ENCODE measurements around the gene PSMD13.
A peak's percentile ranks its signal among the peaks of the same experiment; 100 is the strongest.

The PSMD13 gene

DNA sequence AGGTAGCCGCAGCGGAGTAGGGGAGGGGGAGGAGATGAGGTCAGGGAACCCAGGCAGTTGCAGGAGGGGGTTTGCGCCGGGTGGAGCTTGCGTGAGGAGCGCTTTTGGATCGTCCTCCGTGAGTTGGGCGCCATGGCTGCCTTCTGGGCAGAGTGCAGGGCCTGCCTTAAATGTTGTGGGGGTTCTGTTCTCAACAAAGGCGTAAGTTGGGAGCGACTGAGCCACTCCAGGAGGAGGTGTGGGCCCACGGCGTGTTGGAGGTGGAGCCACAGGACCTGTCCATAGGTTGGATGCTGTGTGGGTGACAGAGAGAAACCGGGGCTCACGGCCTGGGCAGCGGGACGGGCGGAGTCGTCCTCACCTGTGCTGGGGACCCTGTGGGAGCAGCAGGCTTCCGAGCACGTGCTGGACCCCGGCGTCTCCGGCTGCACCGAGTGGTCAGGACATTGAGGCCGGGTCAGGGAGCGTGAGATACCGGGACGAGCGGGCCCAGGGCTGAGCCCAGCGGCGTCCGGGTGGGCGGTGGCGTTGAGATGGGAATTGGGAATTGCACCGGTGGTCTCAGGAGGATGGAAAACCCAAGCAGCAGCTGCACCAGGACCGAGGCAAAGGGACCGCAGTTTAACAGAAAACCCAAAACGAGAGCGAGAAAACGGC, 51.2 kb downstream of the PSMD13 start:
- H3K4me3 ChIP-seq (replicated peaks; ENCODE audit: low read depth, low read length), result peak overlapping the region; percentile 48
- TF ChIP-seq, protein P1, sequence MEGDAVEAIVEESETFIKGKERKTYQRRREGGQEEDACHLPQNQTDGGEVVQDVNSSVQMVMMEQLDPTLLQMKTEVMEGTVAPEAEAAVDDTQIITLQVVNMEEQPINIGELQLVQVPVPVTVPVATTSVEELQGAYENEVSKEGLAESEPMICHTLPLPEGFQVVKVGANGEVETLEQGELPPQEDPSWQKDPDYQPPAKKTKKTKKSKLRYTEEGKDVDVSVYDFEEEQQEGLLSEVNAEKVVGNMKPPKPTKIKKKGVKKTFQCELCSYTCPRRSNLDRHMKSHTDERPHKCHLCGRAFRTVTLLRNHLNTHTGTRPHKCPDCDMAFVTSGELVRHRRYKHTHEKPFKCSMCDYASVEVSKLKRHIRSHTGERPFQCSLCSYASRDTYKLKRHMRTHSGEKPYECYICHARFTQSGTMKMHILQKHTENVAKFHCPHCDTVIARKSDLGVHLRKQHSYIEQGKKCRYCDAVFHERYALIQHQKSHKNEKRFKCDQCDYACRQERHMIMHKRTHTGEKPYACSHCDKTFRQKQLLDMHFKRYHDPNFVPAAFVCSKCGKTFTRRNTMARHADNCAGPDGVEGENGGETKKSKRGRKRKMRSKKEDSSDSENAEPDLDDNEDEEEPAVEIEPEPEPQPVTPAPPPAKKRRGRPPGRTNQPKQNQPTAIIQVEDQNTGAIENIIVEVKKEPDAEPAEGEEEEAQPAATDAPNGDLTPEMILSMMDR (IDR thresholded peaks at IDR 0.05; ENCODE audit: low read depth, low read length, missing control alignments), result no peak
- DNase-seq (ENCODE audit: extremely low read depth, low read depth), result no peak

DNA sequence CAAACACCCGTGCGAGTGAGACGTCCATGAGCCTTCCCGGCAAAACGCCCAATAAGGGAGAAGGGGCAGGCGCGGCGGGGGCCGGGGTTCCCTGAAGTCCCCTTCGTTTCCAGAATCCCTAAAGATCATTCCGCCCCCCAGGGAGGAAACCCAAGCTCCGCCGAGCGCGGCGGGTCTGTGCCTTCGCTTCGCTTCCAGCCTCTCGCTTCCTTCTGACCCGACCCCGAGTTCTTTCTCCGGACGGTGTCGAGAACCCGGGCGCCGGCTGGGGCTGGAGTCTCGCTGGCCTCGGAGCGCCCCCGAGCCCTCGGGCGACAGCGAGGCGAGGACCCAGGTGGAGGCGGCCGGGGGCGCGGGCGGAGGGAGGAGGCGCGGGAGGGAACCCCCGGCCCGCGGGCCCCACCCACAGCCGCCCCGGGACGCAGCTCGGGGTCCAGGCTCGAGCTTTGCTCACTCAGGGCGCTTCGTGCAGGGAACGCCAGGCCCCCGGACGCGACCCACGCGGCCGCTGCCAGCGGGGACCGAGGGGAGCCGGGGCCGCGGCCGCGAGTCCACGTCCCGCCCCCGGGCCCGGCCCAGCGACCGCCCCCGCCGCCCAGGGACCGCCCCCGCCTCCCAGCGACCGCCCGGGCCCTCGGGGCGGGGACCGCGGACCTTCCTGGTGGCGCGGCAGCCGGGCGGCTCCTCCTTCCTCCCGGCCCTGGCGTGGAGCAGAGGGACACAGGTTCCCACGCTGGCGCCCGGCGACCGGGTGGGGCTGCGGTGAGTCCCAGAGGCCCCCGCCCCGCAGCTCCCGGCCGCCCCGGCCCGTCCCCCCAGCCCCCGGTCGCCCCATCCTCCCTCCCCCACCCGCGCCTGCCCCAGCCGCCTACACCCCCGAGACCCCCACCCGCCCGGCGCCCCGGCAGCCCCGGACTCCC, 52.0 kb downstream of the PSMD13 start, which contains the start of gene PGGHG:
Gene PGGHG, plus strand, starts transcription at position 649 of the 920 bp plus-strand sequence. CDS start 691 bp downstream, outside the sequence.
- peak within 1 kb of the TSS; percentile 48 for H3K4me3 ChIP-seq (replicated peaks; ENCODE audit: low read depth, low read length)
- TF ChIP-seq, protein P1 (IDR thresholded peaks at IDR 0.05; ENCODE audit: low read depth, low read length, missing control alignments), result no peak
- no peak for DNase-seq (ENCODE audit: extremely low read depth, low read depth)

DNA sequence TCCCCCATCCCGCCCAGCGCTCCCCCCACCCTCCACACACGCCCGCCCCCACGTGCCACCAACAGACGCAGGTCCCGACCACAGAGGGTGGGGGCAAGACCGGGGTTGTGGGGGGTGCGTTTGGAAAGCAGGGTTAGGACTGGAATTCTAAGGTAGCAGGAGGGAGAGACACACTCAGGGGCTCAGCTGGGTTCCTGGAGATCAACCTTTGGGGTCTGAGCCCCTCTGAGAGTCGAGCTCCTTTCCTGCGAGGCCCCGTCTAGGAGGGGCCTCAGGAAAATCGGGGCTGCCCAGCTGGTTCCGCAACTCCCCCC, 52.6 kb downstream of the PSMD13 start:
- TF ChIP-seq, protein P1 (IDR thresholded peaks at IDR 0.05; ENCODE audit: low read depth, low read length, missing control alignments), result no peak
- H3K4me3 ChIP-seq (replicated peaks; ENCODE audit: low read depth, low read length), result peak overlapping the region; percentile 48
- no peak for DNase-seq (ENCODE audit: extremely low read depth, low read depth)

DNA sequence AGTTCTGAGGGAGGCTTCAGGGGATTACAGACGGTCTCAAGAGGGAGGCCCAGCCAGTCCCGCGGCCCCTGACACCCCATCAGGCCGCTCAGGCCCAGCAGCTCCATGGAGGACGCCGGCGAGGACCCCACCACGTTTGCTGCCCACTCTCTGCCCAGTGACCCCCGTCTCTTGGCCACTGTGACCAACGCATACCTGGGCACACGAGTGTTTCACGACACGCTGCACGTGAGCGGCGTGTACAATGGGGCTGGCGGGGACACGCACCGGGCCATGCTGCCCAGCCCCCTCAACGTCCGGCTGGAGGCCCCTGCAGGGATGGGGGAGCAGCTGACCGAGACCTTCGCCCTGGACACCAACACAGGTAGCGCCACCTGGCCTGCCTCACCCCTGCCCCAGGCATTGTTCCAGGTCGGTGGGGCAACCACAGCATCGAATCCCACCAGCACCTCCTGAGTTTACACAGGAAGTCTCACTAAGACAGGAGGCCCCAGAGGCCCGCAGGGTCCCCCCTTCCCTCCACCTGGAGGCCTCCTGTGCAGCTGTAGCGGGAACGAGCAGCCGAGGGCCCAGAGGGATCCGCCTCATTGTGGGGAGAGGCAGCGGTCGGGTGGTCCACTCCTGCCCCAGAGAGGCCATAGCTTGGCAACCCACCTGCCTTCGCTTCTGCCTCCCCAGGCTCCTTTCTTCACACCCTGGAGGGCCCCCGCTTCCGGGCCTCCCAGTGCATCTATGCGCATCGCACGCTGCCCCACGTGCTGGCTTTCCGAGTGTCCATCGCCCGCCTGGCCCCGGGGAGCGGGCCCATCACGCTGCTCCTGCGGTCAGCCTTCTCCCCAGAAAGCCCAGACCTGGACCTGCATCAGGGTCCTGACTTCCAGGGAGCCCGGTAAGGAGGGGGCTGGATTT, 53.2 kb downstream of the PSMD13 start:
- H3K4me3 ChIP-seq (replicated peaks; ENCODE audit: low read depth, low read length), result peak overlapping the region; percentile 48
- TF ChIP-seq, protein P1 (IDR thresholded peaks at IDR 0.05; ENCODE audit: low read depth, low read length, missing control alignments), result no peak
- DNase-seq (ENCODE audit: extremely low read depth, low read depth), result no peak

DNA sequence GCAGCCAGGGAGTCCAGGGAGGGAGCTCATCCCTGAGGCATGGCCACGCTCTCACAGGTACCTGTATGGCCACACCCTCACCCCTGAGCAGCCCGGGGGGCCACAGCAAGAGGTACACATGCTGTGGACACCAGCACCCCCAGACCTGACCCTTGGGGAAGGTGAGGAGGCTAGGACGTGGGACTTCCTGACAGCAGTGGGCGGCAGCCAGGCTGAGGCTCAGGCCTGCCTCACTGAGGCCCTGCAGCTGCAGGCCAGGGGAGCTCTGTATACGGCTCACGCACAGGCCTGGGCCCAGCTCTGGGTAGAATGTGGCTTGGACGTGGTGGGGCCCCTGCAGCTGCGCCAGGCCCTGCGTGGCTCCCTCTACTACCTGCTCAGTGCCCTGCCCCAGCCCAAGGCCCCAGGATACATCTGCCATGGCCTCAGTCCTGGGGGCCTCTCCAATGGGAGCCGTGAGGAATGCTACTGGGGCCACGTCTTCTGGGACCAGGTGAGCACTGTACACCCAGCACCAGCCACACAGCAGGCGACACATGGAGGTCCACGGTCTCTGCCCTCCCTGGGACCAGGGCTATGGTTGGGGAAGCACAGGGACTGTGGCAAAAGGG, 54.0 kb downstream of the PSMD13 start:
- TF ChIP-seq, protein P1 (IDR thresholded peaks at IDR 0.05; ENCODE audit: low read depth, low read length, missing control alignments), result no peak
- no peak overlapping the region for H3K4me3 ChIP-seq (replicated peaks; ENCODE audit: low read depth, low read length)
- DNase-seq (ENCODE audit: extremely low read depth, low read depth), result no peak

Data from HFF-Myc (cell line).